Right lobe of liver (tissue), 6 donors: ENCODE results near the gene THADA. TPM values are rescaled to one million over a fixed set of nuclear protein-coding genes. Genes with fewer than 3 reads are reported as not detected.
A peak's percentile ranks its signal among the peaks of the same experiment; 100 is the strongest.
"Not testable (repeated sequence)": the region's sequence is repeated elsewhere in the genome, so short reads cannot be mapped to it uniquely, and the experiment has no call there.

Source experiments
- ATAC-seq, 4 donors: fragments of 200-7000 bp; cut with Tn5 transposase; one replicate each; pipeline ENCODE4 v1.9.1; 2020; ENCODE audit warnings: mild to moderate bottlenecking in 4 of 4, moderate library complexity in 4 of 4
- DNase-seq, 3 donors: peaks; one replicate each; pipeline ENCODE4 v3.0.0-alpha.2; 2020
- H3K27ac ChIP-seq, 3 donors: fragments of 200-600 bp; one replicate each; pipeline ENCODE4 v1.8.0; 2022
- H3K27me3 ChIP-seq, 2 donors: fragments of 200-600 bp; one replicate each; pipeline ENCODE4 v1.8.0; 2022
- H3K36me3 ChIP-seq, 4 donors: fragments of 200-600 bp; sonication (generic) in 1 of 4; one replicate each; pipeline versions ENCODE4 v1.5.1 to v1.8.0; 2017 to 2022; ENCODE audit warnings: control low read depth in 1 of 4
- H3K4me1 ChIP-seq, 4 donors: fragments of 200-600 bp; sonication (generic) in 1 of 4; one replicate each; pipeline versions ENCODE4 v1.5.1 to v1.8.0; 2017 to 2022; ENCODE audit warnings: control low read depth in 1 of 4
- H3K4me3 ChIP-seq, 3 donors: fragments of 200-600 bp; one replicate each; pipeline ENCODE4 v1.8.0; 2022
- H3K9me3 ChIP-seq, 4 donors: fragments of 200-600 bp; sonication (generic) in 1 of 4; one replicate each; pipeline versions ENCODE4 v1.5.1 to v1.8.0; 2017 to 2022; ENCODE audit warnings: control low read depth in 1 of 4
- POLR2A ChIP-seq: fragments of 450-650 bp; IDR thresholded peaks from one replicate; pipeline ENCODE4 v1.6.1; 2017; ENCODE audit warnings: antibody characterized with exemption, mild to moderate bottlenecking
- WGBS: methylation state at CpG from one replicate; pipeline ENCODE4 v1.1.6; 2018; ENCODE audit warnings: low coverage, low lambda C conversion rate; ENCODE audit not compliant: insufficient coverage; ENCODE audit errors: missing lambda C conversion rate; 5-methylcytosine and 5-hydroxymethylcytosine counted together
- intact Hi-C, 2 donors: fragments of 100-400 bp; cut with DNase I; formaldehyde crosslinking; loops; one replicate each; pipeline versions ENCODE4 v1.11.2 to v1.14.1; 2022
- total RNA-seq, 6 experiments: library from RNA; depleted of rRNA in 2 of 6; stranded (reverse); fragments of >200 nt in 2 of 6; fragmentation: NEBNext Ultra II Directional in 3 of 6; extraction: Animal tissue kit (Norgen Biotek cat#: 25700) in 3 of 6; gene quantifications; one replicate each; pipeline versions ENCODE4 v1.1.0 to v1.2.4, GENCODE V29; 2016 to 2023
- TF ChIP-seq, protein P1 (sequence below), 4 donors: fragments of 200-600 bp in 3 of 4; fragments of 450-650 bp in 1 of 4; IDR thresholded peaks; one replicate each; pipeline versions ENCODE4 v1.5.1 to v1.8.0; 2016 to 2022; ENCODE audit warnings: antibody characterized with exemption in 4 of 4, mild to moderate bottlenecking in 2 of 4
- donor health status: DM: no; HTN: yes; CAD: no.
- donor health status: DM: no; HTN: no; CAD: no.
- donor health status: DM: no; HTN: no; CAD: no.
- donor health status: DM: no; HTN: yes; CAD: no.
- donor health status: DM: no; HTN: yes; CAD: no.

Gene THADA
- total RNA-seq, 6 experiments from 2014 or later: 12.2 to 21.6 (median 14.0) TPM

DNA sequence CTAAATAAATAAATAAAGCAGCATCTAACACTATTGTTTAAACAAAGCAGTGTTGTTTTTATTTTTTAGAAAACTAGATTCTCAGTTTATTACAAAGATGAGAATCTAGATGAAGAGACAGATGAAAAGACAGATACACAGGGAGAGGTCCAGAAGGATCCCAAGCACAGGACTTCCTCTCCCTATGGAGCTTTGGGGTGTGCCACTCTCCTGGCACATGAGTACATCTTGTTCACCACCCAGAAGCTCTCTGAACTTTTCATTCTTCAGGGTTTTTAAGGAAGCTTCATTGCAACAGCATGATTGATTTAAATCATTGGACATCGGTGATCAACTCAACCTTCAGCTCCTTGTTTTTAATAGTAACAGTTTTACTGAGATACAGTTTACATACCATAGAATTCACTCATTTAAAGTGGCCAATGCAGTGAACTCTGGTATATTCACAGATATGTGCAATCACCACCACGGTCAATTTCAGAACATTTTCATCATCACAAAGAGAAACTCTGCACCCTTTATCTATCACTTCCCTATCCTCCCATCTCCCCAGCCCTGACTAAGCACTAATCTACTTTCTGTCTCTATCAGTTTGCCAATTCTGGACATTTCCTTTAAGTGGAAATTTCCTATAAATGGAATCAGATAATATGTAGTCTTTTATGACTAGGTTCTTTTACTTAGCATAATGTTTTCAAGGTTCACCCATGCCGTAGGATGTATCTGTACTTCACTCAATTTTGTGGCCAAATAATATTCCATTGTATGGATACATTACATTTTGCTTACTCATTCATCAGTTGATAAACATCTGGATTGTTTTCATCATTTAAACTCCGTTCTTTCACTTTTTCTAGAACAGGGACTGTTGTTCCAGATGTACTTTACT lies 307.2 kb downstream of the THADA start:
- no peak for TF ChIP-seq POLR2A
- TF ChIP-seq, protein P1, sequence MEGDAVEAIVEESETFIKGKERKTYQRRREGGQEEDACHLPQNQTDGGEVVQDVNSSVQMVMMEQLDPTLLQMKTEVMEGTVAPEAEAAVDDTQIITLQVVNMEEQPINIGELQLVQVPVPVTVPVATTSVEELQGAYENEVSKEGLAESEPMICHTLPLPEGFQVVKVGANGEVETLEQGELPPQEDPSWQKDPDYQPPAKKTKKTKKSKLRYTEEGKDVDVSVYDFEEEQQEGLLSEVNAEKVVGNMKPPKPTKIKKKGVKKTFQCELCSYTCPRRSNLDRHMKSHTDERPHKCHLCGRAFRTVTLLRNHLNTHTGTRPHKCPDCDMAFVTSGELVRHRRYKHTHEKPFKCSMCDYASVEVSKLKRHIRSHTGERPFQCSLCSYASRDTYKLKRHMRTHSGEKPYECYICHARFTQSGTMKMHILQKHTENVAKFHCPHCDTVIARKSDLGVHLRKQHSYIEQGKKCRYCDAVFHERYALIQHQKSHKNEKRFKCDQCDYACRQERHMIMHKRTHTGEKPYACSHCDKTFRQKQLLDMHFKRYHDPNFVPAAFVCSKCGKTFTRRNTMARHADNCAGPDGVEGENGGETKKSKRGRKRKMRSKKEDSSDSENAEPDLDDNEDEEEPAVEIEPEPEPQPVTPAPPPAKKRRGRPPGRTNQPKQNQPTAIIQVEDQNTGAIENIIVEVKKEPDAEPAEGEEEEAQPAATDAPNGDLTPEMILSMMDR (IDR thresholded peaks at IDR 0.05): no peak
- 69% methylated on average over 4 of the region's 4 CpGs for WGBS
- Histone ChIP-seq H3K9me3 (peaks cover 0 to 8% (median 0%) of the 10 kb centered on the region in 4 donors), H3K4me1 (peaks cover 0 to 33% (median 9%) of the 10 kb centered on the region in 4 donors), H3K27ac (no peak overlapping the region), H3K27me3 (no peaks in the 10 kb centered on the region), H3K4me3 (no peak overlapping the region), H3K36me3 (peaks cover 0 to 3% (median 0%) of the 10 kb centered on the region in 4 donors)
- DNase-seq (no peak), ATAC-seq (peak in 1 of 4 donors; percentile 8)
- intact Hi-C loops: no loop called here

DNA sequence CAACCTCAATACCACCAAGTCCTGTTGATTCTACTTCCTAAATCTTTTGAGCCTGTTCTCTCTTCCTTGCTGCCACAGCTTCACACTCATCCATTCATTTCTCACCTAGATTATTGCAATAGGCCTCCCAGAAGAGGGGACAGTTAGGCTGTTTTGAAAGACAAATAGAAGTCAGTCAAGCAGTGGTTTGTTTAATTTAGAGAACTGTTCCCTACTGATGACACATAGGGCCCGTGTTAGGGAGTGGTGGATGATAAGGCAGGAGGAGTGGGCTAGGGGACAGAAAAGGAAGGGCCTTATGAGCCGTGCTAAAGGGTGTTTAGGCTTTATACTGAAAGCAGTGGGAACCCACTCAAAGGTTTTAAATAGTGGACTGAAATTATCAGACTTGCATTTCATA lies 309.9 kb downstream of the THADA start:
- Histone ChIP-seq H3K36me3 (peaks cover 0 to 6% (median 0%) of the 10 kb centered on the region in 4 donors), H3K9me3 (peaks cover 0 to 8% (median 0%) of the 10 kb centered on the region in 4 donors), H3K4me1 (peaks cover 0 to 18% (median 2%) of the 10 kb centered on the region in 4 donors), H3K4me3 (no peak overlapping the region), H3K27ac (peak overlapping the region in 2 of 3 donors; percentile 12 to 74), H3K27me3 (no peaks in the 10 kb centered on the region)
- TF ChIP-seq, protein P1 (IDR thresholded peaks at IDR 0.05): no peak
- TF ChIP-seq POLR2A: no peak
- intact Hi-C loops: no loop called here
- ATAC-seq (peak; percentile 78 to 91 (median 81)), DNase-seq (no peak)
- WGBS: 8% methylated on average over 1 of the region's 2 CpGs

DNA sequence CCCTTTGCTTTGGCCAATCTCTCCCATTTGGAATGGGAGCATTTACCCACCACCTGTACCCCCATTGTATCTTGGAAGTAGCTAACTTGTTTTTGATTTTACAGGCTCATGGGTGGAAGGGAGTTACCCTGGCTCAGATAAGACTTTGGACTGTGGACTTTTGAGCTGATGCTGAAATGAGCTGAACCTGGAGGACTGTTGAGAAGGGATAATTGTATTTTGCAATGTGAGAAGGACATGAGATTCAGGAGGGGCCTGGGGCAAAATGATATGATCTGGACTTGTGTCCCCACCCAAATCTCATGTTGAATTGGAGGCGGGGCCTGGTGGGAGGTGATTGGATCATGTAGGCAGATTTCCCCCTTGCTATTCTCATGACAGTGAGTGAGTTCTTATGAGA lies 310.9 kb downstream of the THADA start:
- no peak for TF ChIP-seq POLR2A
- TF ChIP-seq, protein P1 (IDR thresholded peaks at IDR 0.05): no peak
- peak; percentile 75 to 83 (median 82) for ATAC-seq
- peaks cover 0 to 8% (median 0%) of the 10 kb centered on the region in 4 donors for H3K9me3 ChIP-seq
- intact Hi-C loops: no loop called here
- H3K4me3 ChIP-seq: no peak overlapping the region
- H3K36me3 ChIP-seq: peaks cover 0 to 6% (median 0%) of the 10 kb centered on the region in 4 donors
- peak overlapping the region; percentile 12 to 74 (median 20) for H3K27ac ChIP-seq
- DNase-seq: peak in 1 of 3 donors; percentile 61
- H3K27me3 ChIP-seq: no peaks in the 10 kb centered on the region
- H3K4me1 ChIP-seq: peaks cover 0 to 18% (median 2%) of the 10 kb centered on the region in 4 donors
- 60% methylated on average over 1 of the region's 1 CpG for WGBS

DNA sequence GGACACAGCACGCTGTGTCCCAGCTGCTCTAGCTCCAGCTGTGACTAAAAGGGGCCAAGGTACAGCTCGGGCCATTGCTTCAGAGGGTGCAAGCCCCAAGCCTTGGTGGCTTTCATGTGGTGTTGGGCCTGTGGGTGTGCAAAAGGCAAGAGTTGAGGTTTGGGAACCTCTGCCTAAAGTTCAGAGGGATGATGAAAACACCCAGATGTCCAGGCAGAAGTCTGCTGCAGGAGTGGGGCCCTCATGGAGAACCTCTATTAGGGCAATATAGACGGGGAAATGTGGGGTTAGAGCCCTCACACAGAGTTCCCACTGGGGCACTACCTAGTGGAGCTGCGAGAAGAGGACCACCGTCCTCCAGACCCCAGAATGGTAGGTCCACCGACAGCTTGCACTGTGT lies 311.5 kb downstream of the THADA start:
- 100% methylated on average over 2 of the region's 6 CpGs for WGBS
- intact Hi-C loops, H3K4me3 ChIP-seq, H3K27me3 ChIP-seq, H3K9me3 ChIP-seq, H3K36me3 ChIP-seq, DNase-seq, ATAC-seq: not testable (repeated sequence)
- peak overlapping the region in 1 of 3 donors; percentile 74 for H3K27ac ChIP-seq
- H3K4me1 ChIP-seq: peaks cover 0 to 18% (median 2%) of the 10 kb centered on the region in 4 donors

DNA sequence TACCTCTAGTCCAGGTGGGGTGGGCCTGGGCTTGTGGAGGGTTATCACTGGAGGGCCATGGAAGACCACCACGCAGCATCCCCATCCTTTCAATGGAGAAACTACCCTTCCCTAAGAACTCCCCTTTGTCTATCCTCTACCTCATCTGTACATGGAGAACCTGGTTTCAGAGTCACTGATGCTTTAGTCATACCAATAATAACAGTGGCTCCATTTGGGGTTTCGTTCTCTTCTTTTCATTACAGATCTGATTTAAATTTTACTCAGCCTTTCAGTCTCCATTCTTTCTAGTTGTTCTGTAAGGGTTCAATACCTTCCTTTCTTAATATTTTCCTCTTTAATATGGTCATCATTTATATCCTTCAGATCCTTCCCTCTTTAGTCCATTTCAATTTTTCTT lies 314.8 kb downstream of the THADA start:
- H3K4me3 ChIP-seq: no peak overlapping the region
- no peaks in the 10 kb centered on the region for H3K27me3 ChIP-seq
- DNase-seq (no peak), ATAC-seq (no peak)
- intact Hi-C loops: no loop called here
- H3K9me3 ChIP-seq: peaks cover 0 to 8% (median 0%) of the 10 kb centered on the region in 4 donors
- 75% methylated on average over 1 of the region's 2 CpGs for WGBS
- H3K4me1 ChIP-seq: peaks cover 0 to 32% (median 7%) of the 10 kb centered on the region in 4 donors
- TF ChIP-seq POLR2A: no peak
- TF ChIP-seq, protein P1 (IDR thresholded peaks at IDR 0.05): no peak
- H3K27ac ChIP-seq: no peak overlapping the region
- peaks cover 0 to 2% (median 0%) of the 10 kb centered on the region in 4 donors for H3K36me3 ChIP-seq
